Kidney (tissue), 14 donors: ENCODE data around the gene PWWP2B. TPM values are rescaled to one million over a fixed set of nuclear protein-coding genes. Genes with fewer than 3 reads are reported as not detected.
A peak's percentile ranks its signal among the peaks of the same experiment; 100 is the strongest.

Experiments
- DNase-seq, 5 donors: peaks; one replicate each; pipeline ENCODE4 v3.0.0-alpha.2; 2013 to 2020
- FAIRE-seq: peaks from 2 replicates; lab custom pipeline; 2012; peaks lifted over from hg19 to GRCh38; lab: Jason Lieb, UNC
- H3K27ac ChIP-seq, 2 donors: one replicate each; pipeline ENCODE4 v1.7.0; 2013; ENCODE audit warnings: low read depth in 2 of 2, low read length in 2 of 2, inconsistent platforms in 1 of 2
- H3K27me3 ChIP-seq: one replicate; pipeline ENCODE4 v1.7.1; 2013; ENCODE audit warnings: low read length, inconsistent platforms; ENCODE audit not compliant: control insufficient read depth, insufficient read depth
- H3K36me3 ChIP-seq, 3 donors: one replicate each; pipeline versions ENCODE4 v1.7.0 to v1.7.1; 2013; ENCODE audit warnings: low read length in 3 of 3, control low read depth in 1 of 3, inconsistent platforms in 1 of 3; ENCODE audit not compliant: insufficient read depth in 3 of 3, control insufficient read depth in 2 of 3
- H3K4me1 ChIP-seq, 3 donors: one replicate each; pipeline versions ENCODE4 v1.7.0 to v1.7.1; 2013; ENCODE audit warnings: low read length in 3 of 3, inconsistent platforms in 1 of 3, low read depth in 1 of 3; ENCODE audit not compliant: control insufficient read depth in 2 of 3, insufficient read depth in 2 of 3
- H3K4me3 ChIP-seq, 3 donors: one replicate each; pipeline versions ENCODE4 v1.7.0 to v1.8.1; 2013; ENCODE audit warnings: low read length in 3 of 3, control low read depth in 1 of 3, inconsistent platforms in 1 of 3
- H3K9ac ChIP-seq, 3 donors: one replicate each; pipeline versions ENCODE4 v1.7.0 to v1.7.1; 2013; ENCODE audit warnings: low read length in 3 of 3, control low read depth in 1 of 3, inconsistent platforms in 1 of 3
- H3K9me3 ChIP-seq, 3 donors: one replicate each; pipeline versions ENCODE4 v1.7.0 to v1.7.1; 2013; ENCODE audit warnings: low read length in 3 of 3, control low read depth in 1 of 3, inconsistent platforms in 1 of 3; ENCODE audit not compliant: control insufficient read depth in 2 of 3, insufficient read depth in 1 of 3
- intact Hi-C: fragments of 100-400 bp; cut with DNase I; formaldehyde crosslinking; loops from one replicate; pipeline ENCODE4 v1.11.1; 2022
- polyA plus RNA-seq: library from polyadenylated mRNA; stranded (reverse); fragments of 350-450 nt; fragmentation: Illumina TruSeq; extraction: RNeasy Lipid Tissue Mini Kit (QIAGEN cat#74804); gene quantifications from one replicate; pipeline ENCODE4 v1.2.3, GENCODE V29; 2014; ENCODE audit warnings: low read depth, low replicate concordance; ENCODE audit not compliant: insufficient read depth
- total RNA-seq: library from RNA; stranded (reverse); fragmentation: NEBNext Ultra II Directional; extraction: Animal tissue kit (Norgen Biotek cat#: 25700); gene quantifications from one replicate; pipeline ENCODE4 v1.2.1, GENCODE V29; 2021
- TF ChIP-seq, protein P1 (sequence below): IDR thresholded peaks from 3 replicates; pipeline ENCODE4 v1.5.1; 2012; ENCODE audit warnings: mild to moderate bottlenecking, moderate library complexity, borderline replicate concordance; ENCODE audit not compliant: insufficient read depth; ENCODE audit errors: extremely low read depth
- donor health status: control.
- donor health status: control.
- donor health status: control.
- donor health status: control.
- donor health status: control.
- donor health status: DM: yes; HTN: yes; CAD: no.
- donor health status: Normal renal cell carcinoma (clear cell type).

The PWWP2B gene
- total and polyA plus RNA-seq, 2 donors from 2014 or later: 12.9 to 24.3 TPM

DNA sequence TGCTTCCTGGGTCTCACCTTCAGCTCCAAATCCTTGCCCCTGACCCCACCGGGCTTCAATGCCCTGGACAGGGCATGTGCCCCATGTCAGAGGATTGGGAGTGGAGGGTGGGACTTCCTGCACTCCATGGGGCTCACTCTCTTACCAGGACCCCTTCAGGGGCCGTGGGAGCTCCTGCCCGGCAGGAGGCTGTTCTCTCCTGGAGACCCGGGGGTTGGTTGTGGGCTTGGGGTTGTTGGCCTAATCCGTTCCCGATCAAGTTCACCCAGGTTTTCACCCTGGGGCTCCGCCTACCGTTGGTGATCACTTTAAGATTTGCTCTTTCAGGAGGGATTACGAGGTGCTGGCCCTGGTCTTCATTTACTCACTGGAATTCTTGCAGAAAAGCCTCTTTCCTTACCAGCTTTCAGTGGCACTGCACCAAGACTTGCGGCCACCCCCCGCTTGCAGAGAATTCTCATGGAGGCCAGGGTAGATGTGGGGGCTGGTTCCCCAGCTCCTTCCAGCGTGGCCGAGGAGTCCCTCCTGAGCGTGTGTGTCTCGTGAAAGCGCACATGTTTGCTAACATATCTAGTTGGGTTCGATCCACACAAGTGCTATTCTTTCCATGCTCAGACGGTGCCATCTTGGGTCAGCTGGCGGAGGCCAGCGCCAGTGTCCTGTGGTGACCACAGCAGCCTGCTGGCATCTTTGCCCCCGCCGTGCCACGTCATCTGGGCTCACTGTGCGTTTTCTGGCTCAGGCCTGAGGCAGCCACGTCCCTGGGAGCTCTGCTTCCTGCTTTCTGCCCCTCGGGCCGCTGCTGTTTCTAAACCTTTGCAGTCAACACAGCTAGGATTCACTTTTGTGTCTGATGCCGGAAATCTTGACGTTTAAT is 15.6 kb downstream of the PWWP2B start:
- Histone ChIP-seq H3K9me3 (peaks cover 0 to 5% (median 0%) of the 10 kb centered on the region in 3 donors), H3K36me3 (peaks cover 0 to 6% (median 2%) of the 10 kb centered on the region in 3 donors), H3K27me3 (no peaks in the 10 kb centered on the region), H3K4me1 (peaks cover 8 to 74% (median 24%) of the 10 kb centered on the region in 3 donors), H3K27ac (peak overlapping the region; percentile 92 to 95), H3K9ac (peak overlapping the region in 2 of 3 donors; percentile 48), H3K4me3 (no peak overlapping the region)
- peak in 1 of 5 donors; percentile 79 for DNase-seq
- TF ChIP-seq, protein P1, sequence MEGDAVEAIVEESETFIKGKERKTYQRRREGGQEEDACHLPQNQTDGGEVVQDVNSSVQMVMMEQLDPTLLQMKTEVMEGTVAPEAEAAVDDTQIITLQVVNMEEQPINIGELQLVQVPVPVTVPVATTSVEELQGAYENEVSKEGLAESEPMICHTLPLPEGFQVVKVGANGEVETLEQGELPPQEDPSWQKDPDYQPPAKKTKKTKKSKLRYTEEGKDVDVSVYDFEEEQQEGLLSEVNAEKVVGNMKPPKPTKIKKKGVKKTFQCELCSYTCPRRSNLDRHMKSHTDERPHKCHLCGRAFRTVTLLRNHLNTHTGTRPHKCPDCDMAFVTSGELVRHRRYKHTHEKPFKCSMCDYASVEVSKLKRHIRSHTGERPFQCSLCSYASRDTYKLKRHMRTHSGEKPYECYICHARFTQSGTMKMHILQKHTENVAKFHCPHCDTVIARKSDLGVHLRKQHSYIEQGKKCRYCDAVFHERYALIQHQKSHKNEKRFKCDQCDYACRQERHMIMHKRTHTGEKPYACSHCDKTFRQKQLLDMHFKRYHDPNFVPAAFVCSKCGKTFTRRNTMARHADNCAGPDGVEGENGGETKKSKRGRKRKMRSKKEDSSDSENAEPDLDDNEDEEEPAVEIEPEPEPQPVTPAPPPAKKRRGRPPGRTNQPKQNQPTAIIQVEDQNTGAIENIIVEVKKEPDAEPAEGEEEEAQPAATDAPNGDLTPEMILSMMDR: no peak
- intact Hi-C loops: no loop called here
- no peak for FAIRE-seq

DNA sequence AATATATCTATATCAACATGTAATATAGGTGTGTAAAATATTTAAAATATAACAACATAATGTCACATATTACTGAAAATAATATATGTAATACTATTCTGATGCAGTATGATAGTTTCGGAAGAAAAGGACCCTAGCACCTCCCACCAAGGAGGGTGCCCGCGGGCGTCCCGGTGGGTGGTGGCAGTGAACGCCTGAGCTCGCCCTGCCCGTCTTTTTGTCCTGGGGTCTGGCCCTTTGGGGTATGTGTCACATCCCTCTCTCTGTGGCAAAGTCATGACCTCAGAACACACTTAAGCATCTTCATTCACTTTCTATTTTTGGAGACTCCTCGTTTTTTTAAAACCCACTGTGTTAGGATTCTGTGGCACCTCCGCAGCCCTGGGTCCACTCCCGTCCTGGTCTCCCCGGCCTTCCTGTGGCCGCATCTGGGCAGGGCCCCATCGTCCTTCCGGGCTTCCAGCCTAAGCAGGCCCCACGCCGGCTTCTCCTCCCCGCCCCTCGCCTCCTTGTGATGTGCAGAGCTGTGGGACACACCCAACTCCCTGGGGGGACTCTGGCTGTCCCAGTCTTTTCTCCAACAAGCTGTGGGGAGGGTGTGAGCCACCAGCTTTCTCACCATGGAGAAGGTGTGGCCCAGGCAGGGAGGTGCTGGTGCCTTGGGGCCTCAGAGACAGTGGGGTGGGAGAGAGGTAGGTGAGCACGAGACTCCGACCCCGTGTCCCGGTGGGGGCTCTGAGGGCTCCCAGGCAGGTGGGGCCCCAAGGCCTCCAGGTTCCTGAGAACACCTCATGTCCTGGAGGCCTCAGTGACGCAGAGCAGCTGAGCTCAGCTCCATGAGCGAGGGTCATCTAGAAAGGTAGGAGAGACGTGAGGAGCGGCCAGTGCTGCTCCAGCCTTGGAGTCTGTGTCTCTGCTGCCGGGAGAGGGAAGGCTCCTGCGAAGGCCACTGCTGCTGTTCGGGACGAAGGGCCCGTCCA is 16.5 kb downstream of the PWWP2B start:
- H3K9ac ChIP-seq: peak overlapping the region in 1 of 3 donors; percentile 22
- peak overlapping the region; percentile 59 to 60 for H3K27ac ChIP-seq
- no peak overlapping the region for H3K4me3 ChIP-seq
- intact Hi-C loops: no loop called here
- H3K4me1 ChIP-seq: peaks cover 8 to 71% (median 28%) of the 10 kb centered on the region in 3 donors
- peaks cover 0 to 5% (median 0%) of the 10 kb centered on the region in 3 donors for H3K9me3 ChIP-seq
- DNase-seq: peak in 1 of 5 donors; percentile 80
- TF ChIP-seq, protein P1: no peak
- FAIRE-seq: no peak
- peaks cover 0 to 6% (median 2%) of the 10 kb centered on the region in 3 donors for H3K36me3 ChIP-seq
- H3K27me3 ChIP-seq: no peaks in the 10 kb centered on the region

DNA sequence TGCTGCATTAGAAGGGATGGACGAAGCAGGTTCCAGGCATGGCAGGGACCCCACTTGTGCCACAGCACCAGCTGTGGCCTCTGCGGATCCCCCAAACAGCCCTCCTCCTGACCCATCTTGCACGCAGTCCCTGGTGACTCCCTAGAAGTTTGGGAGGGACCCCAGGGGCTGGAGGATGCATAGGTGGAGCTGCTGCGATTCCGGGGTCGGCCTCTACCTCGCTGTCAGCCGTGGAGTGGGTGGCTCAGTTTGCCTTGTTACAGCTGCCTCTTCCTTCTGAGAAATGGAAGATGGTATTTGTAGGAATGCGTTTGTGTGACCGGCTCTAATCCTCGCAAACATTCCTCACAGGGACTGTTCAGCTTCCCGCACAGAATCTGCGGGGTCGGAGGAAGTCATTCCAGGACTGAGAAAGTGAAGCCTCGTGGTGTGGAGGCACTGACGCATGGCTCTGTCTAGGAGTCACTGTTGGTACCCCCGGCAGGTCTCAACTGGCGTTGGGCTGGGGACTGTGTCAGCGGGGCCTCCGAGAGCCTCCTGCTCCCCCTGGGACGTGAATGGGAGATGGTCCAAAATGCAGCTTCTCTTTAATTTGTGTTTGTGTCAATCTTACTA is 17.5 kb downstream of the PWWP2B start:
- DNase-seq: peak in 1 of 5 donors; percentile 52
- Histone ChIP-seq H3K27me3 (no peaks in the 10 kb centered on the region), H3K27ac (peak overlapping the region; percentile 5 to 27), H3K4me3 (no peak overlapping the region), H3K36me3 (peaks cover 0 to 6% (median 2%) of the 10 kb centered on the region in 3 donors), H3K9ac (no peak overlapping the region), H3K4me1 (peaks cover 8 to 70% (median 33%) of the 10 kb centered on the region in 3 donors), H3K9me3 (peaks cover 0 to 5% (median 0%) of the 10 kb centered on the region in 3 donors)
- intact Hi-C loops: no loop called here
- FAIRE-seq: no peak
- TF ChIP-seq, protein P1: no peak
